HG03135 (cell line): ENCODE measurements around the gene MMS19.
"Not testable (repeated sequence)": the region's sequence is repeated elsewhere in the genome, so short reads cannot be mapped to it uniquely, and the experiment has no call there.

ENCODE experiments used
- ATAC-seq: cut with Tn5 transposase; IDR thresholded peaks from one replicate; pipeline ENCODE4 v1.9.1; 2021; ENCODE audit warnings: mild to moderate bottlenecking, moderate library complexity; ENCODE audit not compliant: unreplicated experiment

The MMS19 gene

DNA sequence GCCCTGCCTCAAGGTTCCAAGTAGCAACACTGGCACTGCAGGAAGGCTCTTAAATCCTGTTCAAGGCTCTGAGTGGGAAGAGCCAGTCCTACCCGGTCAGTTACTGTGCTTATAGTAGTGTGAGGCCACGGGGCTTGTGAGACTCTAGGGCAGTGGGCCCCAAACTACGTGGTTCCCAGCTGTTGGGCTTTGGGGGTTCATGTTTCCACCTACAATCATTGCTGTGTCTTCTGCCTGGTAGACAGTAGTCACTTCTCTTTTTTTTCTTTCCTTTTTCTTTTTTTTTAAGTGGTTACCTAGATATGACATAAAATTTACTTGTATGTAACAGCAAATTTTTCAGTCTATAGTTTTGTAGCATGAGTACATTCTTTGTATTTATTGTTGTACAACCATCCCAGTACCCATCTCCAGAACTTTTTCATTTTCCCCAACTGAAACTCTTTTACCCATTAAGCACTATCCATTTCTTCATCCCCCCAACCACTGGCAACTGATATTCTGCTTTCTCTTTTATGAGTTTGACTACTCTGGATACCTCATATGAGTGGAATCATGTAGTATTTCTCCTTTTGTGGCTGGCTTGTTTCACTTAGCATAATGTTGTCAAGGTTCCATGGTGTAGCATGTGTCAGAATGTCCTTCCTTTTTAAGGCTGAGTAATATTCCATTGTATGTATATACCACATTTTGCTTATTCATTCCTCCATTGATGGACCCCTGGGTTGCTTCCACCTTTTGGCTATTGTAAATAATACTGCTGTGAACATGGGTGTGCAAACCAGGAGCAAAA is 8.2 kb upstream of the MMS19 start:
- ATAC-seq, result no peak

DNA sequence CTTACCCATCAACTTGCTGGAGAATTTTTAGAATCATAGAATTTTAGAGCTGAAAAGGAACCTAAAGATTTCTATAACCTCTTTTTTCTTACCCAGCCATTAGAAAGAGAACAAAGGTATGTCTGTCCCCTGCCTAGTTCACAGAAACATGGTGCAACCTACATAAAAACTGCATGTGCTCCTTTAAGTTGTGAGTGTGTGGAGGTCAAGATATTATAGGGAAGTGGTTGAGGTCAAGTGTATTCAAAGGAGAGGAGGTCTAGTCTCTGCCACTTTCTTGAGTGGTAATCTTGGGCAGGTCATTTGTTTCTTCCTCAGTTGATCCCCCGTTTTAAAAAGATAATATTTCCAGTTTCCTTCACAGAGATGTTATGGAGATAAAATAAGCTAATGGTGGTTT is 6.9 kb upstream of the MMS19 start:
- ATAC-seq, result no peak

- ATAC-seq, result no peak
Observed at GRCh38 chr10:97503406-97503805, 5.2 kb upstream of the MMS19 start.

GRCh38 chr10:97502916-97503315 is 4.7 kb upstream of the MMS19 start:
- no peak for ATAC-seq

- ATAC-seq, result no peak
Observed at GRCh38 chr10:97500297-97500575, 2.0 kb upstream of the MMS19 start.

DNA sequence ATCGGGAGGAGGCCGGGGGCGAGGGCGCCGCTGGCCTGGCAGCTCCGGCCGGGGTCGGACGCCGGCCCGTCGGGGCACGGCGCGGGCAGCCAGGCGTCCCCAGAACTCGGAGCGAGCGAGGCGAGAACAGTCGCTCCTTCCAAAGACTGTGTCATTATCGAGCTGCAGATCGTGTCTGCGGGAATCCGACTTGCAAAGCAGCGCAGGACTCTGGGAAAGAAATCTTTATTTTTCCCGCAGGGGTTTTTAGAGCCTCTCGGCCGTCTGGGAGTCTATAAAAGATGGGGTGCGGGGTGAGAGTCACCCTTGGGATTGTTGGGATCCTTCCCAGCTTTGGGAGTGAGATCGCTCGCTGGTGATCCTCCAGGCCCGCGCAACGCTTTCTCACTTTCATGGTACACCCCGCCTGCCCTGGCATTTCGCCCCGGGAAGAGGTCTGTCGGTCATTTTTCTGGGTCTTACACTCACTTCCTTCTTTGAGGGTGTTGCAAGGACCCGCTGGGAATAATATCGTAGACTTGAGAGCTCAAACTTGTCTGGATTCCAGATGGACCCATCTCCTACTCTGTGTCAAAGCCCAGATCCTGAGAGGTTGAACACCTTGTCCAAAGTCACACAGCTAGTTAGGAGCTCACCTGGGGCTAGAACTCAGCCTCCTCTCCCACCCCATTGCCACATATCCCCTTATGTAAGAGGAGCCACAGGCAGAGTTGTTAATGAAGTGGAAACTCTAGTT is 1.5 kb upstream of the MMS19 start:
- no peak for ATAC-seq

DNA sequence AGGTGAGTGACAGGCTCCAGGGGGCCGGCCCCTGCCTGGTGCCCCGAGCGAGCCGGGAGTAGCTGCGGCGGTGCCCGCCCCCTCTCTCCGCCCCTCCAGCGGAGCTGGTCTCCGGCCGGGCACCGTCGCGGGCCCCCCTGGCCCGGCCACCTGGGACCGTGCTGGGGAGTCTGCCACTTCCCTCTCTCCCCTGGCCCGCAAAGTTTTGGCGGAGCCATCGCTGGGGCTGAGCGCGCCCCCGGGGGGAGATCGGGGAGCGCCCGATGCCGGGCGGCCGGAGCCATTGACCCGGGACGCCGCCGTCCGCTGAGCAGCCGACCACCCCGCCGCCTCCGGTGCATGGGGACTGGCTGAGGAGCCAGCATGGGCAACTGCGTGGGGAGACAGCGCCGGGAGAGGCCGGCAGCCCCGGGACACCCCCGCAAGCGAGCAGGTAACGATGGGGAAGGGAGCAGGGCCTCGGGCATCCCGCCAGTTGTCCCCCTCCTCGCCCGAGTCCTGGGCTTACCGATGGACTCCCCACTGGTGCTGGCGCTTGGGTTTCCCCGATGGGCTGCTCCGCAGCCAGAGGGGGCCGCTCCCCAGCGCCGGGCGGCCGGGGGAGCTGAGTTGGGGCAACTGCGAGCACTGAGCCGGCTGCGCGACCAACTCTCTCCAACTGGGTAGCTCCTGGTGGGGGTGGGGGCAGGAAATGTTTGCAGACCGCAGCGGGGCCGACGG is 779 bp upstream of the MMS19 start, which contains the start of gene UBTD1:
TSS of gene UBTD1 (plus strand) at position 84 of the 720 bp plus-strand sequence. CDS start at position 364, 280 bp downstream.
- ATAC-seq, result peak; percentile 4

DNA sequence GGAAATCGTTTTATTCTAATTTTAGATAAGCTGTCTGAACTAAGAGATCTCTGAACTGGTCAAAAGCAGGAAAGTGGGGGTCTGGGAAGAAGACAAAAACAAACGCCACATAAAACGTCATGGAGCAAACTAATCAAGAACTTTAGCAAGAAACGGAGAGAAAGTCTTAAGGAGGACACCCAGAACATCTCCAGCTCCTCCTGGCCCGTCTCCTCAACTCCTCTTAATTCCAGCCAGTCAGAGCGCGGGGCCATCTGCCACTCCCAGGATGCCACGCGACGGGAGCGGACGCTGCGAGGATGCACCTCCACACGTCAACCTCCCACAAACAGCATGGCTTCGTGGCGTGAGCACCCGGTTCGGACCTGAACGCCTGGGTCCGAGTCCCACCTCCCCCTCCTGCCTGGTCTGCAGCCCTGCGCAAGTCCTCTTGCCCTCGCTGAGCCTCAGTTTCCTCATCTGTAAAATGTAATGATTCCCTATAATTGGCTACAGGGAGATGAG is 598 bp downstream of the MMS19 start:
- ATAC-seq, result no peak

DNA sequence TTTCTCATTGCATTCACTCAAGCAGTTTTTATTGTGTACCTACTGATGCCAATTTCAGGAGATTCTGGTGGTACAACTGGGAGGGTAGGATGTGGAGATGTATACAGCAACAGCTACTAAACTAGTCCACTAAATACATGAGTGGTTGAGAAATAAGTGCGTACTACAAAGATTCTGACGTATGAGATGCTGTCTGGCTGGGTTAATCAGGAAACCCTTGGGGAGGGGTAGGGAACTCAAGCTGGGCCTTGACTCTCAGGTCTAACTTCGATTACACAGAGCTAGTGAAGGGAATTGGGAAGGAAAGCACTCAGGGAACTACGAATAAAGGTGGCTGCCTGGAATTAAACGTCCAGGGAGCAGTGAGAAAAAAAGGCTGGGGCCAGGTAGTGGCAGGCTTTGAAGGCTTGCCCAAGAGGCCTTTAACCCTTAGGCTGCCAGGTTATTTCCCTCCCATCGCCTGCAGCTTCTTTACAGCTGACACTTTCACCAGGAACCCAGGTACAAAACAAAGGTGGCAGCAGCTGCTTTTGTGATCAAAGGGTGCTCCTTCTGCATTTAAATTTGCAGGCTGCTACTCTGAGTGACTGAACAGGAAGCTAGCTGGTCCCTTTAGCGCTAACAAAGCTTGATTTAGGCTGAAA is 3.2 kb downstream of the MMS19 start:
- no peak for ATAC-seq

GRCh38 chr10:97494151-97494550 is 4.1 kb downstream of the MMS19 start:
- no peak for ATAC-seq

- no peak for ATAC-seq
Observed at GRCh38 chr10:97490592-97490991, 7.6 kb downstream of the MMS19 start.

- ATAC-seq, result no peak
Observed at GRCh38 chr10:97485647-97486281, 12.5 kb downstream of the MMS19 start.

- ATAC-seq, result no peak
Observed at GRCh38 chr10:97483921-97484320, 14.3 kb downstream of the MMS19 start.

DNA sequence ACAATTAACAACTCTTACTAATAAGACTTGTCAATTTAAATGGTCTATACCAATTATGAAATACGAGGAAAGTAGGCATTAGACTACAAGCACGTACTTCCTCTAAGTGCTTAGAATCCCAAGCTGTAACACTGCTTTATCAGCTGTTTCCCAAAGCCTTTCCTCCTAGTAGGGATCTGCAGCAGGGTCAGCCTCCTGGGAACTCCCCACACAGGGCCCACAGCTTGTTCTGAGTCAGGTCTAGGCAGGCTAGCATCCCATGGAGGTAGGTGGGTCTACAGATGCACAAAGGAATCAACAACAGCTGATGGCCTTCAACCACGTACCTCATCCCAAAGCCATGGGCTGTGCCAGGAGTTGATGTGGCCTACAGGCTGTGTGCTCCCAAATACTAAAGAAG is 14.7 kb downstream of the MMS19 start:
- ATAC-seq, result no peak

GRCh38 chr10:97482381-97482780 is 15.8 kb downstream of the MMS19 start:
- ATAC-seq, result no peak

GRCh38 chr10:97481071-97481470 is 17.2 kb downstream of the MMS19 start:
- ATAC-seq, result no peak

- ATAC-seq, result no peak
Observed at GRCh38 chr10:97479939-97480338, 18.3 kb downstream of the MMS19 start.

DNA sequence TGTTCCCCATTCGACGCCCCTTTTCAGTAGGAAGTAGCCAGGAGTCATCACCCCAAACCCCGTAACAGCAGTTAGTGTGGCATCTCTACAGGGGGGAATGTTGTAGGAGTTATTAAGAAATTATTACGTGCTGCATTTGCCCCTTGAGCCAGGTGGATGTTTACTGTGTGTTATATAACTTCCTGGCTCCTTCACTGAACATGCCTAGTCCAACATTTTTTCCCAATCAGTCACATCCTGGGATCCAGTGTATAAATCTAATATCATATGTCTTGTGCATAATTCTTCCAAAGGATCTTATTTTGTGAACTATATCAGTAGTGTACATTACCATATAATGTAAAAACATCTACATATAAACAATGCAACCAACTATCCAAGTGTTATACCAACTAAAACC is 18.8 kb downstream of the MMS19 start:
- not testable (repeated sequence) for ATAC-seq

DNA sequence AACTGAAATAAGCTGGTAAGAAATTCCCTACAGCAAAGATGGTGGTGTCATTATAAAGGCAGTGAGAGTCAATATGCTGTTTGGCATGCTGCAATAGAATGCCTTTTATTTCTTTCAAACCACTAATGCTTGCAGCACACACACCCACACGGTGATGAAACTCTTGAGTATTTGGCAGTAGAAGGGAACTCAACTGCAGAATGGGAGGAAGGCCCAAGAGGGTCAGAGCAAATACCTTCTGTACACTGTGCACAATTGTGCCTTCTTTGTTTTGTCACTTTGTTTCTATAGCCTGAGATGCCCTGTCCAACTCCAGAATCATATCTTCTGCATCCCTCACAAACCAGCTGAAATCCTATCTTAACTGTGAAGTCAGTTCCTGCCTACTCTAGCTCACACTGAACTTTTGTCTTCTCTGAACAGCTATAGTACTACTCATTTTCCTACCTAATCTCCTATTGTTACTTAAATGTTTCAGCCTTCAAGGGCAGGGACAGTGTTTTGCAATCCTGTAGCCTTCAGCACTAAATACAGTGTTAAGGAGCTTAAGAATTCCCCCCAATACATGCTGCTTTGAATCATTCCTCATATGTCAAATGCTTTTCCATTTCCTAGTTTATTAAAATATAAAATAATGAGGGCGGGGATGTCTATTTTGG is 22.2 kb downstream of the MMS19 start:
- no peak for ATAC-seq

- no peak for ATAC-seq
Observed at GRCh38 chr10:97474918-97475317, 23.3 kb downstream of the MMS19 start.
